ENCODE data around the gene SDHAF1.

Gene SDHAF1

DNA sequence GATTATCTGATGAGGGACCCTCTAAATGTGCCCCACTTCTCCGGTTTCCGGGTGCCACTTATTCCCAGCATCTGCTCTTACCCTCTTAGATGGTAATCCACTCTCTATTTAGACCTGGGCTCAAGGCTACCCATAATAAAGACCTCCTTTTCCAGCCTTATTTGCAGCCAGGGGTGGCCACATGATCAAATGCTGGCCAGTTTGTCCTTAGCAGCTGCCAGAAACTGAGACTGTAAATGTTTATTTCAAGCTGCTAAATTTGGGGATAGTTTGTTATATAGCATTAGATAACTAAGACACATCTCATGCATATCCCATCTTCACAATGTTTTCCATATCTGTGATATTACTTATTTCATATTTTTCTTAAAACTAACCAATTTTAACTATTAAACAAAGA lies 49.0 kb downstream of the SDHAF1 start:
- TF ChIP-seq CTCF (IDR thresholded peaks at IDR 0.05) = no peak
- no peak for DNase-seq
- Mint-ChIP-seq H3K27me3 (ENCODE audit: low read depth, poor library complexity) (peaks cover 6% of the 10 kb centered on the region), H3K4me3 (no peak overlapping the region), H3K36me3 (ENCODE audit: low read depth) (peaks cover 21% of the 10 kb centered on the region), H3K9me3 (no peaks in the 10 kb centered on the region), H3K4me1 (peaks cover 21% of the 10 kb centered on the region), H3K27ac (no peak overlapping the region)

Measured in nephron progenitor cell (in vitro differentiated cells).